ENCODE results near the gene CHERP.

- TF ChIP-seq, protein P1, sequence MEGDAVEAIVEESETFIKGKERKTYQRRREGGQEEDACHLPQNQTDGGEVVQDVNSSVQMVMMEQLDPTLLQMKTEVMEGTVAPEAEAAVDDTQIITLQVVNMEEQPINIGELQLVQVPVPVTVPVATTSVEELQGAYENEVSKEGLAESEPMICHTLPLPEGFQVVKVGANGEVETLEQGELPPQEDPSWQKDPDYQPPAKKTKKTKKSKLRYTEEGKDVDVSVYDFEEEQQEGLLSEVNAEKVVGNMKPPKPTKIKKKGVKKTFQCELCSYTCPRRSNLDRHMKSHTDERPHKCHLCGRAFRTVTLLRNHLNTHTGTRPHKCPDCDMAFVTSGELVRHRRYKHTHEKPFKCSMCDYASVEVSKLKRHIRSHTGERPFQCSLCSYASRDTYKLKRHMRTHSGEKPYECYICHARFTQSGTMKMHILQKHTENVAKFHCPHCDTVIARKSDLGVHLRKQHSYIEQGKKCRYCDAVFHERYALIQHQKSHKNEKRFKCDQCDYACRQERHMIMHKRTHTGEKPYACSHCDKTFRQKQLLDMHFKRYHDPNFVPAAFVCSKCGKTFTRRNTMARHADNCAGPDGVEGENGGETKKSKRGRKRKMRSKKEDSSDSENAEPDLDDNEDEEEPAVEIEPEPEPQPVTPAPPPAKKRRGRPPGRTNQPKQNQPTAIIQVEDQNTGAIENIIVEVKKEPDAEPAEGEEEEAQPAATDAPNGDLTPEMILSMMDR (IDR thresholded peaks at IDR 0.05), result no peak
- TF ChIP-seq POLR2AphosphoS5 (IDR thresholded peaks at IDR 0.05) (no peak), EP300 (IDR thresholded peaks at IDR 0.05) (no peak), POLR2A (IDR thresholded peaks at IDR 0.05) (no peak)
Observed at GRCh38 chr19:16573296-16573695, 31.1 kb upstream of the CHERP start.

All from upper lobe of left lung (tissue), 4 donors.